IMR-90 (cell line): ENCODE data around the gene TIMM17B.

Experiments used
- CTCF ChIP-seq: conservative IDR thresholded peaks from 2 replicates; pipeline ENCODE4 v1.5.1; 2012; ENCODE audit warnings: mild to moderate bottlenecking, low read depth, low read length, improper control_type of control experiment
- MXI1 ChIP-seq: IDR thresholded peaks from 2 replicates; pipeline ENCODE4 v1.6.1; 2012; ENCODE audit warnings: low read depth, mild to moderate bottlenecking, low read length, moderate library complexity, borderline replicate concordance
- POLR2A ChIP-seq: IDR thresholded peaks from 2 replicates; pipeline ENCODE4 v1.6.1; 2012; ENCODE audit warnings: mild to moderate bottlenecking, low read depth, low read length
- RAD21 ChIP-seq: IDR thresholded peaks from 2 replicates; pipeline ENCODE4 v1.6.1; 2012; ENCODE audit warnings: low read length, improper control_type of control experiment
- SMC3 ChIP-seq: fragments of 150-350 bp; IDR thresholded peaks from 2 replicates; pipeline ENCODE4 v1.6.1; 2016; ENCODE audit warnings: low read depth, mild to moderate bottlenecking, antibody characterized with exemption, low read length, moderate library complexity

- TF ChIP-seq CTCF (no peak), POLR2A (no peak), RAD21 (no peak), MXI1 (no peak), SMC3 (no peak)
Observed at GRCh38 chrX:48910926-48911411, 13.4 kb upstream of the TIMM17B start.
